ENCODE results near the gene MED15. TPM values are rescaled to one million over a fixed set of nuclear protein-coding genes. Genes with fewer than 3 reads are reported as not detected.
"Not testable (repeated sequence)": the region's sequence is repeated elsewhere in the genome, so short reads cannot be mapped to it uniquely, and the experiment has no call there.

MED15 gene
- total RNA-seq, 1 experiment from 2014 or later: 19.5 TPM

DNA sequence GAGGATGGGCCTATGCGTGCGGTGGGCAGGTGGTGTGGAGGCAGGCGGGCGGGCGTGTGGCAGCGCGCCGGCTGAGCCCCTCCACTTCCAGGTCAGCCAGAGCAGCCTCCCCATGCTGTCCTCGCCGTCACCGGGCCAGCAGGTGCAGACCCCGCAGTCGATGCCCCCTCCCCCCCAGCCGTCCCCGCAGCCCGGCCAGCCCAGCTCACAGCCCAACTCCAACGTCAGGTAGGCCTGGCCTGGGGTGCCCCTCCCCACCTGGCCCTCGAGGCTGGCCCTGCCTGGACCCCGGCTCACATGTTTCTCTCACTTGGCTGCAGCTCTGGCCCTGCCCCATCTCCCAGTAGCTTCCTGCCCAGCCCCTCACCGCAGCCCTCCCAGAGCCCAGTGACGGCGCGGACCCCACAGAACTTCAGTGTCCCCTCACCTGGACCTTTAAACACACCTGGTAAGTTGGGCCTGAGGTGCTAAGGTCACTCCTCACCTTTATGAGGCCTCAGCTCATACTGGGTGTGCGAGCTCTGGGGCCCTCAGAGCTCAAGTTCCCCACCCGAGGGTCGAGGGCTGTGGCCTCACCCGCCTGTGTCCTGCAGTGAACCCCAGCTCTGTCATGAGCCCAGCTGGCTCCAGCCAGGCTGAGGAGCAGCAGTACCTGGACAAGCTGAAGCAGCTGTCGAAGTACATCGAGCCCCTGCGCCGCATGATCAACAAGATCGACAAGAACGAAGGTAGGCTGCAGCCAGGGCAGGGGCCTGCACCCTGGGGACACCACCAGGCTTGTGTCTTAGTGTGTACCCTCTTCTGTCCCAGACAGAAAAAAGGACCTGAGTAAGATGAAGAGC, 75.3 kb downstream of the MED15 start:
- no peak for DNase-seq (ENCODE audit: low read depth)

DNA sequence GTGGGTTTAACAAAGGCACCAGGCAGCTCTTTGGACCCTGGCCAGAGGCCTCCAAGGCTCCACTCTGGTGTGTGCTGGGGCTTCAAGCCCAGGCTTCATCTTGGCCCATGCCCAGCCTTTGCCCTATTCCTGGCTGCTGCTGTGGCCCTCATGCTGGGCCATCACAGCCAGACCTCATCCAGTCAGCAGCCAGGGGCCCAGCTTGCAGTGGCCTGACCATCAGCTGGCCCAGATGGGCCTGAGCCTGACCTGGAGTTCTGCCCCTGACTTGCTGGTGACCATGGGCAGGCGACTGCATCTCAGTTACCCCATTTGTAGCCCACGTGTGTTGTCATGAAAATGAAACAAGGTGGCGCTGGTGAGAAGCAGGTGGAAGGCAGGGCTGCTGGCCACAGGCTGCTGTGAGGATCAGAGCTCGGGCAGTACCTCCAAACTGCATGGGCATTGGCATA, 76.1 kb downstream of the MED15 start:
- DNase-seq (ENCODE audit: low read depth): no peak

DNA sequence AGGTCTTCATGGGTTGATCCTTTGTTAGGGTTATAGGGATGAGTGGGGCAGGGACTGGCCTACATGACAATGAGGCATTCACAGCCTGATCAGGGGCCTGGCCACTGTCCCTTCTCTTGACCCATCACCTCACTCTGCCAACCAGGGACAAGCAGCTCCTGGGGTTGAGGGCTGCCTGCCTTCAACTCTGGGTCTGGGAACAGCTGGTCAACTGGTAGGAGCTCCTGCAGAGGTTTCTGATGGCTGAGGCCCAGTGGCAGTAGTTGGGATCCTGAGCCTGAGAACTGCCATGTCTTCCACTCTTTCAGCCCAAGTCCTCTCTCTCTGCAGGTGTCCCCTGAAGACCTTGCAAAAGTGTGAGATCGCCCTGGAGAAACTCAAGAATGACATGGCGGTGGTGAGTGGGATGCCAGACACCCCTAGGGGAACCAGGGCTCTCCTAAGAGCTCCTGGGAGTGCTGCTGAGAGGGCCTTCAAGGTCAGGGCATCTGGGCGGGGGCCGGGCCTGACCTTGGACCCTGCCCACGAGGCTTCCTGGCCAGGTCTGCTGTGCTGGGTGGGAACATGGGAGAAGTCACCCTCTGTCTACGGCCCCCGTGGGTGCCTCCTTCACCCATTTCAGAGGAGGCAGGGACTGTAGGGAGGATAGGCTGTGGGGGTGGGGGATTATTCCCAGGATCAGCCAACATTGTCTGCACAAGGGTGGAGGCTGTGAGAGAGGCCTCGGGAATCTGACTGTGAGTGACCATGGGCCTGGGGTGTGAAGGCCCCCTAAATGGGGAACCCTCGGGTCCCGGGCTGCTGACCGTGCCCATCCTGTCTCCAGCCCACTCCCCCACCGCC, 76.8 kb downstream of the MED15 start:
- DNase-seq (ENCODE audit: low read depth): no peak

DNA sequence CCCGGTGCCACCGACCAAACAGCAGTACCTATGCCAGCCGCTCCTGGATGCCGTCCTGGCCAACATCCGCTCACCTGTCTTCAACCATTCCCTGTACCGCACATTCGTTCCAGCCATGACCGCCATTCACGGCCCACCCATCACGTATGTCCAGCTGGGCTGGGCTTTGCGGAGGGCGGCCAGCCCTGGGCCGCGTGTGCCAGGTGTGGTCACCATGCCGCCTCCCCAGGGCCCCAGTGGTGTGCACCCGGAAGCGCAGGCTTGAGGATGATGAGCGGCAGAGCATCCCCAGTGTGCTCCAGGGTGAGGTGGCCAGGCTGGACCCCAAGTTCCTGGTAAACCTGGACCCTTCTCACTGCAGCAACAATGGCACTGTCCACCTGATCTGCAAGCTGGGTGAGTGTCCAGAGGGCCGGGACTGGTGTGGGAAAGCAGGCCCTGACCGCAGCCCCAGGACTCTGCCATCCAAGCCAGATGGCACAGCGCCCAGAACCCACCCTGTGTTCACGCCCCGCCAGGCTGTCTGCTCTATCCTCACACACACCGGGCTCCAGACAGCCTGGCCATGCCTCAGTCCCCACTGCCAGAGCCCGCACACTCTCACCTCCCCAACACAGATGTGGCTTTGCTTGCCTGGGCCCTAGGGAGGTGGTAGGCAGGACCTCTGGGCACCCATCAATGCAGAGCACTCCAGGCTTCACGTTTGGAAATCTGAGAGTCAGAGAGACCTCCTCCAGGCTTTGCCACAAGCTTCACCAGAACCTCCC, 77.6 kb downstream of the MED15 start:
- DNase-seq (ENCODE audit: low read depth): no peak

DNA sequence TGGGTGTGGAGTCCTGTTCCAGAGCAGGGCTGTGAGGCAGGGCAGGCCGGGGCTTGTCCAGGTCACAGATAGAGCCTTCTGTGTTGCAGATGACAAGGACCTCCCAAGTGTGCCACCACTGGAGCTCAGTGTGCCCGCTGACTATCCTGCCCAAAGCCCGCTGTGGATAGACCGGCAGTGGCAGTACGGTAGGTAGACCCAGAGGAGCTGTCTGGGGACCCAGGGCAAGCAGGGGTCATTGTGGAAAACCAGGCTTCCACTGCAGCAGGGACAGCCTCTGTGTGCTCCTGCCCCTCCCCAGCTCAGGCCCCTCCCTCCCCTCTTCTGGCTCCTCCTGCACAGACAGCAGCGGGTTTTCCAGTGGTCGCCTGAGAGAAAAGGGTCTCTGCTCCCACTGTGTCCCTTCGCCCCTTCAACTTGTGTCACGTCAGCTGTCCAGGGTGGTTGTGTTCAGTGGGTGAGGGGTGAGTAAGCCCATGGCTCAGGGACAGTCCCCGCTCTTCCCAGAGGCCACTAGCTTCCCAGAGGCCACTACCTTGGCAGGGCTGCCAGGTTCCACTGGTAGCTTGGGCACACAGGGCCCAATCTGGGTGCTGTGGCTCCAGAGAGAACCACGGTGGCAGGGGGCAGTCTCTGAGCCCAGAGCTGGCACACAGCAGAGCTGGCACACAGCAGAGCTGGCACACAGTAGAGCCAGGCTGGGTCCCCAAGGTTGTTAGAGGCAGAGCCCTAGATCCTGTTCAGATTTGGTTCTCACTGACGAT, 78.4 kb downstream of the MED15 start:
- DNase-seq (ENCODE audit: low read depth): no peak

DNA sequence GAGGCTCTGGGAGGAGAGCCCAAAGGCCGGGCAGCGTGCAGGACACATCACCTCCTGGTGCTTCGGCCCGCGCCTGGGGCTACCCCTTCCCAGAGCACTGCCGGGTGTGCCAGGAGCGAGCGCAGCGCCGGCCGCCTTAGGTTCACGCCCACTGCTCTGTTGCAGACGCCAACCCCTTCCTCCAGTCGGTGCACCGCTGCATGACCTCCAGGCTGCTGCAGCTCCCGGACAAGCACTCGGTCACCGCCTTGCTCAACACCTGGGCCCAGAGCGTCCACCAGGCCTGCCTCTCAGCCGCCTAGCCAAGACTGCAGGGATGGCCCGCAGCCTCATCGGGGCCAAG, 79.0 kb downstream of the MED15 start:
- no peak for DNase-seq (ENCODE audit: low read depth)

DNA sequence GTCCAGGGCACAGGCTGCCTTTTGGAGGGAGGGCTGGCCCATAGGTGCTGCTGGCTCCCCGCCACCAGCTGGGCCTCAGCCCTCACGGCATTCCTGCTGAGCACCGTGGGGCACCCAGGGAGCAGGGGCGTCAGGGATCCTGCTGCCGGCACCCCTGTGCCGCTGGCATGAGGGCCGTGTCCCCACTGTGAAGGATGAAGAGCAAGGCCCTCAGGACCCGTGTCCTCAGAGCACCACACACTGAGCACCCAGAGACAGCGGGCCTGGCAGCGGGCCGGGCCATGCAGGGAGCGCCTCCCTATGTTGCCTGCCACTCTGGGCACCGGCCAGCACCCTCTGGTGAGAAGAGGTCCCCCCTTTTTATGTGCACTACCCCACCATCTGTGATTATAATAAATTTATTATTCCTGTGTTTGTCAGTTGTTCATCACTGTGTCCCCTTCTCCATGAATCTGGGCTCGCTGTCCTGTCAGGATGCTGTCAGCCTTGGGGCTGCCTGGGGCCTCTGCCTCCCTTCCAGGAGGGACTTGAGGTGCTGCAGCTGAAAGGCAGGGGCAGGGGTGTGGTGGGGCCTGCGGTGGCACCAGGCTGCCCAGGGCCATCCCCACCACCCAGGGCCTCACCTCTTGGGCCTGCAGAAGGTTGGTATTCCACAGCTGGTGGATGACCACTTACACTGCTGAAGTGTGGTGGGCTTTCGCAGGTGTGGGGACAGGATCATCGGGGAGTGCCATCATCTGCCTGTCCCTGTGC, 80.0 kb downstream of the MED15 start:
- no peak for DNase-seq (ENCODE audit: low read depth)

DNA sequence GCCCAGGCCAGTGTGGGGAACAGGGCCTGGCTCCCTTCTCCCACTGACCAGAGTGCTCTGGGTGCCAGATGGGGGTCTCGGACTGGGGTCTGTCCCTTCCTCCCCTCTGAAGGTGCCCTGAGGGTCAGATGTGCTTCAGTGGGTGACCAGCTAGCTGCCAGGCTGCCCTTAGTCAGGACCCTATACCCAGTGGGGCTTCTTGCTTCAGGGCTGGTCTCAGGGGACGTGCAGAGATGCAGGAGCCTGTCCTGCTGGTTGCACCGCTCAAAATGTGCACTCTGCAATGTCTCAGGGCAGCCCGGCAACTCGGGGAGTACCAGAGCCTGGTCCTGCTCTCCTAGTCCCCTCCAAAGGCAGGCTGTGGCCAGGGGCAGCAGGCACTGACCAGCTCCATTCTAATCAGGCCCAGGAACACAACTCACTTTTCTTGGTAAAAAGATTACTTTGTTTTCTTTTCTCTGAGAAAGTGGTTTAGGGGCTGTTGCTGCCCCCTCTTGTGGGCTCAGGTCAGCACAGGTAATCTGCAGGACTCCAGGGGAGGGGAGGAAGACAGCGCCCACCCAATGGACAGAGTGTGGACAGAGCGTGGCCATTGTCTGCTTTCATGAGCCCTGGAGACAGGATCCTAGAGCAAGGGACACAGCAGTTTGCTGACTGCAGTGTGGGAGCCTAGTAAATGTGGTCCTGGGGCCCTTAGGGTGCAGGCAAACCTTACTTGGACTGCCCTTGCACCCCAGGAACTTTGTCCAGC, 80.9 kb downstream of the MED15 start:
- no peak for DNase-seq (ENCODE audit: low read depth)

DNA sequence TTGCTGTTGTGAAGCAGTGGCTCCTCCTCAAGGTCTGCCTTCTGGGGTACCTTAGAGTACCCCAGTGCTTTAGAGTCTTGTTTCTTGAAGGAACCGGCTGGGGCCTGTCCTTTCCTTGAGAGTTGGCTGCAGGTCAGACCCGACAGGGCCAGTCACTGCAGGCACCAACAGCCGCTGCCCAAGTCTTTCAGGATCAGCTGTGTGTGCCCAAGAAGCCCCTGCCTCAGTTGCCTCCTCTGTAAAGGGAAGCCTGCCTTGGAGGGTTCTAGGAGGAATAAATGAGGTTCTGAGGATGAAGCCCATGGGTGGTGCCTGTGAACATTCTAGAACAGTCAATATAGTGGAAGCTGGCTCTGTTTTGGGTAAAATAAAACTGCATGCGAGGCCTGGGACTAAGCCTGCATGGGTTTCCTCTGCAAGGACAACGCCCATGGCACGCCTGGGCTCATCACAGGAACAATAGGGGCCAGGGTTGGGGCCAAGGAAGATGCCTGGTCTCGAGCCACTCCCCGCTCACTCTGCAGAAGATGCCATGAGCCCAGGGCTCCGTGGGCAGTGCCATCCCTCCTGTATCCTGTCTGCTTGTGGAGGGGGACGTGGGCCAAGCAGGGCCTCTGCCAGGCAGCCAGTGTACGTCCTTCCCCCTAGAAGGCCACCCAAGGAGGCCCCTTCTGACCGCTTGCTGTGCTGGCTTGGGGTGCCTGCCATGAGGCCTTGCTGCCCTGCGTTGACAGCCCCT, 81.6 kb downstream of the MED15 start:
- no peak for DNase-seq (ENCODE audit: low read depth)

DNA sequence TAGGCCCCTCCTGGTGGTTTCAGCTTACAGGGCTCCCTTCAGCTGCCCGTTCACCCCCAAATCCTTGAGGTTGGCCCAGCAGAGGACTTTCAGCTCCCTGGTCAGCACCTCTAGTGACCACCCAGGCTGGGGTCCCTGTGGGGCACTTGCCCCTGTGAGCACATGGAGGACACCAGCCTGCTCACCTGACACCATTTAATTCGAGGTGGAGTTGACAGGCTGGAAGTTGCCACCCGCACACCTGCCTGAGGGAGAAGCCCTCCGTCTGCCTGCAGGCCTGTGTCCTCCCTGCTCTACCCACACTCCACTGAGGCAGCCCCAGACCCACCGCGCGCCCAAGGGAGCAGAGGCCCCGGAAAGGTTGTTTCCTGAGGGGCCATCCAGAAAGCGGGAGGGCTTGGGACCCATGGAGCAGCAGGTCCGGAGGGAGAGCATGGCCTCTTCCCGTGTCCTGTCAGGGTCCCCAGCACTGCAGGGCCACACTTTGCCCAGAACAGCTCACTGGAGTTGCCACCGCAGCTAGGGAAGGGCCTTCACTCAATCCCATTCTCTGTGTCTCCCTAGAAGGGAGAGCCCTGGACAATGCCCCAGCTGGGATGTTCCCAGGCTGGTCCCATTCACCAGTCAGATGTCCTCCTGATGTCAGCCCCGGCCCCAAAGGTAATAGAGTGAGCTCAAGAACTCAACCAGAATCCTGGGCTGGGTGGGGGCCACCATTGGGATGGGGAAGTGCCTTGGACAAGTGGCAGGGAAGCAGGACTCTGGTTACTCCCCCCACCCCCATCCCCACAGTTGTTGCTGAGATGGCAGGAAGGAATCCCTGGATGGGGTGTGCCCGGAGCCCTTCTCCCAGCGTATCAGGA, 82.4 kb downstream of the MED15 start:
- DNase-seq (ENCODE audit: low read depth): no peak

DNA sequence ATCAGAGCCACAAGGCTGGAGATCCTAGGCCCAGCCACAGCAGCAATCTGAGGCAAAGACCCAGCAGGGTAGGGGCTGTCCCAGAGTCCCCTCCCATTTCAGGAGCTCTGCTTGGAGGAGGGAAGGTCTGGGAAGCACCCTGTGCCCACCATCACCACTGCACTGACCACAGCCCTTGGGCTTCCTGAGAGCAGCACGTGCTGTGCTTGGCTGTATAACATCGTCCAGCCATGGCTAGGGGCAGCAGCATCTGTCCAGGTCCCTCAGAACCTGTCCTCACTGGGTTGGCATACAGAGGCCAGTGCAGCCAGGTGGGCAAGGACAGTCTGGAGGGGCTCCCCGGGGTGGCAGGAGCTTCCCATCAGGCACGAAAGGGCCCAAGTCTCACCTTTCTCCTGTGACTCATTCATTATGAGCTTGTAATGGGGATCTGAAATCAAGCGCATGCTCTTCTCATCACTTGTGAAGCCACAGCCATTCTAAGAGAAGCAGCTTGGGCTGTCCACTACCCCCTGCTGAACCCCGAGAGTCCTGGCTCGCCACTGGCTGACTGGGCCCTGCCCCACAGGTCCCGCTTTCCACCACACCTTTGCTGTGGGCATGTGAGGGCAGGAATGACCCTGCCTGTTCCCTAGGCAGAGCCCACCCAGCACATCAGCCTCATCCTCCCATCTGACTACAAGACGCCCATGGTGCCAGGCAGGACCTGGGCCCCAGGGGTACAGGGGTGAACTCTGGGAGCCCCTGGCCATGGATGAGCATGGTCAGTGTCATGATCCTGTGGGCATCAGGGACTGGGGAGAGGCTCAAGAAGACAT, 83.3 kb downstream of the MED15 start:
- DNase-seq (ENCODE audit: low read depth): no peak

DNA sequence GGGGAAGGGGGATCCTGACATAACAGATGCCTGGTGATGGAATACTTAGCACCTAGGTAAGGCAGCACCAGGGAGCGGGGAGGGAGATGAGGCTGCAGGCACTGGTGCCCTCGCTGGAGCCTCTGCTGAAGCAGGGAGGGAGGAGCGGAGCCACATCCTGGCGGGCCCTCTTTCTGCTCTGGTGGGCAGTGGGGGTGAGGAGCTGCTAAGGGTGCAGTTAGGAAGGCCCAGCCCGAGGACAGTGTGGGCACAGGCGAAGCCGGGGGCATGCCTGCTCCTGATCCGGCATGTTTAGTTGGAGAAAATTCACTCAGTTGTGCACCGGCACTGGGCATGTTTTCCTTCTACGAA, 83.9 kb downstream of the MED15 start:
- no peak for DNase-seq (ENCODE audit: low read depth)

DNA sequence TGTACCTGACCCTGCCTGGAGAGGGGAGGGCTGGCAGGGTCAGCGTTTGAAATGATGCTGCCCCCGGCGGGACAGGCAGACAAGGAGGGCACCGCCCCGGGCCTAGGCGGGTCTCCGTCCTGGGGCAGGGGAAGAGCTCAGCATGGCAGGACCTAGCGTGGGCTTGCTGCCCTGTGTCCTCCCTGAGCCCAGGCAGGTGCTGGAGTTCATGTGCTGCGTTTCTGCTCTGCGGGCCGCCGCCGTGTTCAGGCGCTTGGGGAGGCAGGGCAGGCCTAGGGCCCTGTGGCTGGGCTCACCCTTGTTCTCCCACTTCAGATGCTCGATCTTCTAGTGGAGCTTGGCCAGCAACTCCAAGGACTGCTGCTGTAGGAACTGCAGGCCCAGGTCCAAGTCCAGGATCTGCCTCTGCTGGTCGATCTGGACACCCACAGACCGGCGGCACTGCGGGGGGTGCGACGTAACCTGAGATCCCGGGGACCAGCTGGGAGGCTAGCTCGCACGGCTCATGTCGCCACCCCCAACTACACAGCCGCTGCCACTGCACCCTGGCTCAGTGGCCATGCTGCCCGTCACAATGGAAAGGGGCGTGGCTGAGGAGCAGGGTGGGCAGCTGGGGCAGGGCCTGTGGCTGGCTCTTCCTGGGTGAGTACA, 84.4 kb downstream of the MED15 start:
- DNase-seq (ENCODE audit: low read depth): no peak

DNA sequence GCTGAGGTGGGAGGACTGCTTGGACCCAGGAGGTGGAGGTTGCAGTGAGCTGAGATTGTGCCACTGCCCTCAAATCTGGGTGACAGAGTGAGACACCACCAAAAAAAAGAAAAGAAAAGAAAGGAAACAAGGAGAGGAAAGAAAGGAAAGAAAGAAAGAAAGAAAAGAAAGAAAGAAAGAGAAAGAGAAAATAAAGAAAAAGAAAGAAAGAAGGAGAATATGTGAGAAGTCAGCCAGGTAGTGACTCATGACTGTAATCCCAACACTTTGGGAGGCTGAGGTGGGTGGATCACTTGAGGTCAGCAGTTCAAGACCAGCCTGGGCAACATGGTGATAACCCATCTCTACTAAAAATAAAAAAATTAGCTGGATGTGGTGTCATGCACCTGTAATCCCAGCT, 86.6 kb downstream of the MED15 start:
- DNase-seq (ENCODE audit: low read depth): not testable (repeated sequence)

DNA sequence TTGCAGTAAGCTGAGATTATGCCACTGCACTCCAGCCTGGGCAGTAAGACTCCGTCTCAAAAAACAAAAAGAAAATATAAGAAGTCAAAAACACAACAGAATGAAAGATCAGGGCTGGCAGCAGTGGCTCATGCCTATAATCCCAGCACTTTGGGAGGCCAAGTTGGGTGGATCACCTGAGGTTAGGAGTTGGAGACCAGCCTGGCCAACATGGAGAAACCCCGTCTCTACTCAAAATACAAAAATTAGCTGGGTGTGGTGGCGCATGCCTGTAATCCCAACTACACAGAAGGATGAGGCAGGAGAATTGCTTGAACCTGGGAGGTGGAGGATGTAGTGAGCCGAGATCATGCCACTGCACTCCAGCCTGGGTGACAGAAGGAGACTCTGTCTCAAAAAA, 87.1 kb downstream of the MED15 start:
- not testable (repeated sequence) for DNase-seq (ENCODE audit: low read depth)

DNA sequence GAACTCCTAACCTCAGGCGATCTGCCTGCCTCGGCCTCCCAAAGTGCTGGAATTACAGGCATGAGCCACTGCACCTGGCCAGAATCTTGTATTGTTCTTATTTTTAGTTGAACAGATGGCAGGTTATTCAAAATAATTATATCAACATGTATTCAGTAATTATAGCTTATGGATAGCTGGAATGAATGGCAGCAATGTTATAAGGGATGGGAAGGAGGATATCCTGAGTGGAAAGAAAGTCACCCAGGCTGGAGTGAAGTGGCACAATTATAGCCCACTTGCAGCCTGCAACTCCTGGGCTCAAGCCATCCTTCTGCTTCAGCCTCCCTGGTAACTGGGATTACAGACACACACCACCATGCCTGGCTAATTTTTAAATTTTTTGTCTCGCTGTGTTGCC, 88.1 kb downstream of the MED15 start:
- no peak for DNase-seq (ENCODE audit: low read depth)

DNA sequence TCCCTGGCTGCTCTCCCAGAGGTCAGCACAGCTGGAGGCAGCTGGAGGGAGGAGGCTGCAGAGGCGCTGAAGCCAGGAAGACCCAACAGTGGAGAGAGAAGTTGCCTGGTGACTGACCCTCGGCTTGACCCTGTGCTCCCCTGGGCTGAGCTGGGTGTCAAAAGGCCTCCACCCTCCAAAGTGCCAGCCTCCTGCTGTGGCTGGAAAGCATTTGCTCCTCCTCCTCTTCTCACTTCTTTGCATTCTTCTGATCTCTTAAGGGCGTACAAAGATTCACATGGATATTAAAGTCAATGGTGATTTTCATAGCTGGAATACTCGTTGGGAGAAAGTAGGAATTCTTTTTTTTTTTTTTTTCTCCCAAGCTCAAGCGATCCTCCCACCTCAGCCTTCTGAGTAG, 91.7 kb downstream of the MED15 start:
- DNase-seq (ENCODE audit: low read depth): no peak
